HepG2 (cell line): ENCODE results near the gene SEC31A. TPM values are rescaled to one million over a fixed set of nuclear protein-coding genes. Genes with fewer than 3 reads are reported as not detected.
A peak's percentile ranks its signal among the peaks of the same experiment; 100 is the strongest.

Experiments used
- ATAC-seq: fragments of 200-7000 bp; cut with Tn5 transposase; 3 replicates; pipeline ENCODE4 v1.9.1; 2020; ENCODE audit warnings: mild to moderate bottlenecking, moderate library complexity
- BruUV-seq: library from RNA; stranded (reverse); fragments of 400-500 nt; replicated peaks from 2 replicates; lab custom pipeline; 2021; lab: Mats Ljungman, UMichigan
- CTCF ChIA-PET: fragments of 300-600 bp; formaldehyde crosslinking; extraction: SDS; loops from one replicate; lab custom pipeline; 2021; ENCODE audit warnings: low total read pairs, inconsistent platforms, low intra/inter-chr PET ratio; lab: Yijun Ruan, JAX
- POLR2A ChIA-PET: fragments of 350-600 bp; sonication (Branson Sonifier 250); formaldehyde crosslinking; loops from one replicate; lab custom pipeline; 2020; ENCODE audit warnings: antibody characterized with exemption, inconsistent platforms; lab: Yijun Ruan, JAX
- DNase-seq: peaks from one replicate; pipeline ENCODE4 v3.0.0-alpha.2; 2015; ENCODE audit warnings: low spot score
- FAIRE-seq: peaks from 3 replicates; lab custom pipeline; 2011; peaks lifted over from hg19 to GRCh38; lab: Jason Lieb, UNC
- H2AFZ ChIP-seq: one replicate; pipeline ENCODE4 v1.6.1; 2011; ENCODE audit warnings: low read length, inconsistent platforms
- H3K27ac ChIP-seq: fragments of 300-600 bp; 3 replicates; pipeline ENCODE4 v1.8.0; 2011; ENCODE audit warnings: mixed run types, mild to moderate bottlenecking, mixed read lengths, low read length, inconsistent platforms; ENCODE audit not compliant: insufficient read depth; ENCODE audit errors: extremely low read length
- H3K27me3 ChIP-seq, 2 experiments: fragments of 200-600 bp in 1 of 2; 2 replicates in 1 of 2; 3 replicates in 1 of 2; pipeline versions ENCODE4 v1.6.0 to v1.8.0; 2011; ENCODE audit warnings: low read length in 2 of 2, mild to moderate bottlenecking in 2 of 2, moderate library complexity in 2 of 2, inconsistent platforms in 1 of 2; ENCODE audit not compliant: insufficient read depth in 2 of 2, control insufficient read depth in 1 of 2
- H3K36me3 ChIP-seq, 2 experiments: fragments of 200-600 bp in 1 of 2; replicated peaks in 1 of 2; 2 replicates in 1 of 2; 3 replicates in 1 of 2; pipeline versions ENCODE4 v1.5.1 to v1.8.0; 2011; ENCODE audit warnings: low read length in 2 of 2, inconsistent platforms in 1 of 2; ENCODE audit not compliant: insufficient read depth in 2 of 2, control insufficient read depth in 1 of 2
- H3K4me1 ChIP-seq: 2 replicates; pipeline ENCODE4 v1.5.1; 2012; ENCODE audit warnings: low read length, inconsistent platforms; ENCODE audit not compliant: insufficient read depth
- H3K4me2 ChIP-seq: 2 replicates; pipeline ENCODE4 v1.6.0; 2011; ENCODE audit warnings: low read depth, low read length, inconsistent platforms
- H3K4me3 ChIP-seq, 3 experiments: fragments of 200-600 bp in 1 of 3; sonication (generic), shearing (Covaris generic) in 1 of 3; replicated peaks in 1 of 3; 2 replicates each; pipeline ENCODE4 v1.5.1; 2011 to 2016; ENCODE audit warnings: low read length in 3 of 3, inconsistent platforms in 2 of 3, low read depth in 2 of 3, mild to moderate bottlenecking in 2 of 3, control low read depth in 1 of 3, mixed read lengths in 1 of 3; ENCODE audit not compliant: insufficient read depth in 1 of 3
- H3K79me2 ChIP-seq: one replicate; pipeline ENCODE4 v1.6.1; 2011; ENCODE audit warnings: low read length, inconsistent platforms; ENCODE audit not compliant: insufficient read depth
- H3K9ac ChIP-seq: 2 replicates; pipeline ENCODE4 v1.6.0; 2011; ENCODE audit warnings: mild to moderate bottlenecking, low read depth, low read length, inconsistent platforms; ENCODE audit not compliant: insufficient read depth
- H3K9me3 ChIP-seq: 2 replicates; pipeline ENCODE4 v1.5.1; 2012; ENCODE audit warnings: mild to moderate bottlenecking, low read length
- H4K20me1 ChIP-seq: 2 replicates; pipeline ENCODE4 v1.6.0; 2011; ENCODE audit warnings: inconsistent platforms, mild to moderate bottlenecking, low read length, moderate library complexity; ENCODE audit not compliant: insufficient read depth
- ARID5B ChIP-seq: IDR thresholded peaks from 2 replicates; pipeline ENCODE4 v1.4.0; 2020; ENCODE audit warnings: mild to moderate bottlenecking, missing genetic modification reagents
- HBP1 ChIP-seq: IDR thresholded peaks from 2 replicates; pipeline ENCODE4 v1.6.1; 2016; ENCODE audit warnings: low read depth, control low read depth
- HOXA5 ChIP-seq: sonication (generic); formaldehyde crosslinking; IDR thresholded peaks from 2 replicates; pipeline ENCODE4 v1.4.0; 2020; ENCODE audit warnings: missing genetic modification reagents
- KDM2A ChIP-seq: sonication (generic); formaldehyde crosslinking; IDR thresholded peaks from 2 replicates; pipeline ENCODE4 v1.4.0; 2020; ENCODE audit warnings: low read depth, missing genetic modification reagents, borderline replicate concordance
- NCOA2 ChIP-seq: sonication (generic); formaldehyde crosslinking; IDR thresholded peaks from 2 replicates; pipeline ENCODE4 v1.8.0; 2022; ENCODE audit warnings: inconsistent platforms
- NFIC ChIP-seq: IDR thresholded peaks from 2 replicates; pipeline ENCODE4 v1.6.1; 2012; ENCODE audit warnings: mild to moderate bottlenecking, low read length, inconsistent platforms
- THAP7 ChIP-seq: sonication (generic); formaldehyde crosslinking; IDR thresholded peaks from 2 replicates; pipeline ENCODE4 v1.8.1; 2023; ENCODE audit warnings: mild to moderate bottlenecking, missing genetic modification reagents
- ZNF33A ChIP-seq: sonication (generic); formaldehyde crosslinking; IDR thresholded peaks from 2 replicates; pipeline ENCODE4 v1.5.1; 2020; ENCODE audit warnings: missing genetic modification reagents, mild to moderate bottlenecking, moderate library complexity, borderline replicate concordance
- ZNF609 ChIP-seq: sonication (generic); formaldehyde crosslinking; IDR thresholded peaks from 2 replicates; pipeline ENCODE4 v1.4.0; 2020; ENCODE audit warnings: mild to moderate bottlenecking, missing genetic modification reagents, borderline replicate concordance
- ZNF629 ChIP-seq: sonication (generic); formaldehyde crosslinking; conservative IDR thresholded peaks from 2 replicates; pipeline ENCODE4 v1.5.0; 2020; ENCODE audit warnings: missing genetic modification reagents
- ZSCAN21 ChIP-seq: sonication (generic); formaldehyde crosslinking; IDR thresholded peaks from 2 replicates; pipeline ENCODE4 v1.8.0; 2022; ENCODE audit warnings: mild to moderate bottlenecking, missing genetic modification reagents, moderate library complexity, borderline replicate concordance
- WGBS: methylation state at CpG from one replicate; pipeline ENCODE4 v1.1.6; 2017; ENCODE audit warnings: low lambda C conversion rate; 5-methylcytosine and 5-hydroxymethylcytosine counted together
- in situ Hi-C: cut with HindIII; loops from 2 replicates; pipeline ENCODE4 v1.10.0; 2017; ENCODE audit warnings: low pct_unique_long_range_greater_than_20kb; ENCODE audit not compliant: extremely low pct_ligation_motif_present
- intact Hi-C: fragments of 100-400 bp; cut with micrococcal nuclease; formaldehyde crosslinking; loops from one replicate; pipeline ENCODE4 v1.10.0; 2022; ENCODE audit not compliant: unreplicated experiment
- polyA plus RNA-seq, 8 experiments: library from polyadenylated mRNA; depleted of rRNA in 3 of 8; stranded (reverse) in 7 of 8; unstranded in 1 of 8; fragments of >200 nt; fragmentation: Illumina TruSeq in 4 of 8; extraction: Trizol in 4 of 8; gene quantifications; 2 replicates each; pipeline versions ENCODE4 v1.2.1 to v1.2.3, GENCODE V29; 2011 to 2016; ENCODE audit warnings: low read depth in 4 of 8, missing spikeins in 1 of 8, mixed read lengths in 1 of 8; ENCODE audit not compliant: insufficient read depth in 1 of 8
- total RNA-seq, 5 experiments: library from RNA; depleted of rRNA; stranded (reverse); fragments of >200 nt; fragmentation: Illumina TruSeq; extraction: Trizol; gene quantifications; 2 replicates each; pipeline ENCODE4 v1.2.3, GENCODE V29; 2016; ENCODE audit warnings: low read depth in 1 of 5

The SEC31A gene
- total and polyA plus RNA-seq, 2 of the 13 experiments (the other 11 are each of a cell fraction or from before 2014, with no cell fraction given) = 231 to 435 TPM

- H3K4me1 ChIP-seq = peaks cover 39% of the 10 kb centered on the region
- FAIRE-seq = peak; percentile 92
- H4K20me1 ChIP-seq = no peaks in the 10 kb centered on the region
- ChIA-PET CTCF (no interaction called here), POLR2A (interaction anchor here (0.8 to 4.3 kb wide), 11 partner anchors 9 to 471 kb away, joined by 3 to 76 read pairs (median 7); partner anchors contain the start of genes COPS4 and LIN54)
- under 1% methylated on average over 23 of the region's 67 CpGs for WGBS
- H3K79me2 ChIP-seq = peaks cover 66% of the 10 kb centered on the region
- H3K9ac ChIP-seq = peak within 1 kb of the TSS; percentile 95
- peak within 1 kb of the TSS; percentile 91 for H3K27ac ChIP-seq
- BruUV-seq = TSS peak; percentile 76
- peak within 1 kb of the TSS; percentile 66 for H2AFZ ChIP-seq
- H3K4me2 ChIP-seq = peak within 1 kb of the TSS; percentile 72
- peak; percentile 98 for ATAC-seq
- in situ Hi-C loops (no loop called here), intact Hi-C loops (loop anchor here (1.0 to 2.0 kb wide), 2 partner anchors 9 to 16 kb away; partner anchors contain the start of gene SEC31A)
- H3K27me3 ChIP-seq = no peaks in the 10 kb centered on the region; a peak in 1 of 5 replicates
- H3K9me3 ChIP-seq = no peaks in the 10 kb centered on the region
- peak within 1 kb of the TSS; percentile 77 to 88 (median 82) for H3K4me3 ChIP-seq
- peaks cover 0 to under 1% of the 10 kb centered on the region in 2 experiments; a peak in 3 of 5 replicates for H3K36me3 ChIP-seq
- peak; percentile 98 for DNase-seq
- no peak for TF ChIP-seq HBP1 (CRISPR knock-in tag)
- TF ChIP-seq ZNF609 (CRISPR knock-in tag) = no peak
- TF ChIP-seq ZNF33A (CRISPR knock-in tag) = no peak
- TF ChIP-seq ZNF629 (CRISPR knock-in tag) = peak; percentile 18; the same call in 1 of the 2 replicates
- peak; percentile 82; the same call in 1 of the 2 replicates for TF ChIP-seq HOXA5 (CRISPR knock-in tag)
- 0 out of 2 replicates have a peak, but pooled peaks have one; percentile 44 for TF ChIP-seq KDM2A (CRISPR knock-in tag)
- TF ChIP-seq THAP7 (CRISPR knock-in tag) = peak; percentile 94; the same call in 1 of the 2 replicates
- TF ChIP-seq ARID5B (CRISPR knock-in tag) = peak; percentile 54
- TF ChIP-seq ZSCAN21 (CRISPR knock-in tag) = peak; percentile 87
- TF ChIP-seq NFIC = no peak
- no peak; the same call in none of the 2 replicates for TF ChIP-seq NCOA2 (CRISPR knock-in tag)
Measured at GRCh38 chr4:82900411-82901182, 9.6 kb upstream of the SEC31A start, which contains the start of gene THAP9. Gene THAP9, plus strand, starts transcription at chr4:82900735. Its CDS starts 68 bp downstream, at chr4:82900803.
